Stimulated activated CD4-positive, alpha-beta T cell treated with anti-CD3 and anti-CD28 coated beads, Interleukin-1b, Interleukin-23, amount 100 ng/mL, for 4 hours (primary cell): ENCODE results near the gene SRCIN1.
"Not testable (repeated sequence)": the region's sequence is repeated elsewhere in the genome, so short reads cannot be mapped to it uniquely, and the experiment has no call there.

Experiments
- DNase-seq, 2 donors: peaks; one replicate each; pipeline ENCODE4 v3.0.0-alpha.2; 2020; ENCODE audit warnings: low read depth in 2 of 2

The SRCIN1 gene

DNA sequence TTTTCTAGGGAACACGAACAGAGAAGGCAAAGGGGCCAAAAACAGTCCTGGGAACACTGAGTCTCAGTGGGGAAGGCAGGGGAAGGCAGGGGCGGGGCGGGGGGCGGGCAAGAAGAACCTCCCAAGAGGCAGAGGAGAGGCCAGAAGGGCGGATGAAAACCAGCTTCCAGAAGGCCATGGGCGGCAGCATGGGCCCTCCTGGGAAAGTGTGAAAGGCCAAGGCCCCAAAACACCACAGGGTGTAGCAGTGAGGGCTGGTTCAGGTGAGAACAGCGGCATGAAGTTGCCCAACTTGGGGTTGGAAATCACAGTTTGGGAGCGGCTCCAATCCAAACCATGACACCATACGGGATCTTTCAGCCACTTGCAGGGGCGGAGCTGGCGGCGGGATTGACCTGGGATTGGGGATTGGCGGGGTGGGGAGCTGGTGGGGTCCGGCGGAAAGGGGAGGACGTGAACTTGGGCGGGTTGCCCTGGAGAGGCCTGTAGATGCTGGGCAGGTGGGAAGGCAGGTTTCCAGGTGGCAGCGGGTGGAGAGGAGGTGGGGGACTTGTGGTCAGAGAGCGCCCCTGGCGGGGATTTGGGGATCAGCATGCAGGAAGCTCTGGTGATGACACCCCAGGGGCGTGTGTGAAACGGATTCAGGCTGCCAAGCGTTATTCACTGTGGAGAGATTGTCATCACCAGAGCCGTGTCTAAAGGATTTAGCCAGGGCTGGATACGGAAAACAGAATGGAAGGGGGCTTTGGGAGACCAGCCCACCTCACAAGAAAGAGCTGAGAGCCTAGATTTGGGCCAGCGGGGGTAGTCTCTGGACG is 96.6 kb downstream of the SRCIN1 start:
- DNase-seq = peak; percentile 58 to 62

DNA sequence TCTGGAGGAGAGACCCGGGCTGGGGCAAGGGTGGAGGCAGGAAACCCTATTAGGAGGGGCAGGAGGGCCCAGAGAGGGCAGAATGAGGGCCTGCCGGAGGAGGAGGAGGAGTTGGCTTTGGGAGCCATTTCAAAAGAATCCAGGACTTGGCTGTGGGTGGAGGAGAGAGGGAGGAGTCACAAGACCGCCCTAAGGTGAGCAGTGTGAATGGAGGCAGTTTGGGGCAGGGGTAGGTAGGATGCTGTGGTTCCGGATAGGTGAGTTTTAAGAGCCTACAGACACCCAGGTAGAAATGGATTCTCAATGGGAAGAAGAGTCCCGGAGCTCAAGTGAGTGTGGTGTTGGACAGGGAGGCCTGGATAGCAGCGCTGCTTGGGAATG is 97.2 kb downstream of the SRCIN1 start:
- DNase-seq = no peak

DNA sequence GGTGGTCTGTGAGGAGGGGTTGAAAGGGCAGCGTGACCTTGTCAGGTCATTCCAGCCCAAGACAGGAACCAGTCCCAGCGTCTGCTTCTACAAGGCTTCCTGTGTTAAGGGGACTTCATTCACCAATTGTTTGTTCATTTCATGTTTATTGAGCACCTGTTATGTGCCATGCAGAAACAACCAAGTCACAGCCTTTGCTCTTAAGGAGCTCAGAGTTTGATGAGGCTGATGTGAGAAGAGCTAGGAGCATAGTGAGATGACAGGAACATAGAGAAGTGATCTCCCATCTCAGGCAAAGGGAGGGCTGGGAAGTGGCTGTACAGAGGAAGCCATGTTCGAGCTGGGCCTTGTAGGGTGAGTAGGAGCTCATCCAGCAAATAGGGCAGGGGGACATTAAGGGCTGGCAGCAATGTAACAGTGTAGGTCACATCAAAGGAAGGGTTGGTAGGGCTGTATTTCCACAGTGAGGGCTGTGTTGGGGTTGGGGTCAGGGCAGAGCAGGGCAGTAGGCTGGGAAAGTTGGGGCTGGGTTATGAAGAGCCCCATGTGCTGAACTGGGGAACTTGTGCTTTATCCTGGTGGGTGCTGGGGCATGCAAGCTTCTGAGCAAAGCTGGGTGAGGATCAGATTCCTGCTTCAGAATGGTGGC is 97.7 kb downstream of the SRCIN1 start:
- DNase-seq = no peak

DNA sequence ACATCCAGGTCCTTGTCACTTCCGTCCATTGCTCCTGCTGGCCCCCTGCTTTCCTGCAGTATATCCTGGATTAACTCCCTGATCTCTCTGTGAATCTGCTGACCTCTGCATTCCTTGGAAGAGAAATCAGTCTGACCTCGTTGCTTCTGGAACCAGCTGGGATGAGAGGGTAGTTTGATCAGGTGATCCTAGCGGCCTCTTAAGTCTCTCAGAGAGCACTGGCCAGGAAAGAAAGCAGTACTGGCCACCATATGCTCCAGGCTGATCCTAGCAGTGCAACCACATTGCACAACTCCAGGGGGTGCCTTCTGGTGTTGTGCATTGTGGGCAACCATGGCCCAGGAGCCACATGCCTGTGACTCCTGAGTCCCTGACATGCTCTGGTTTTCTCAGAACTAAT is 98.3 kb downstream of the SRCIN1 start:
- DNase-seq = no peak

DNA sequence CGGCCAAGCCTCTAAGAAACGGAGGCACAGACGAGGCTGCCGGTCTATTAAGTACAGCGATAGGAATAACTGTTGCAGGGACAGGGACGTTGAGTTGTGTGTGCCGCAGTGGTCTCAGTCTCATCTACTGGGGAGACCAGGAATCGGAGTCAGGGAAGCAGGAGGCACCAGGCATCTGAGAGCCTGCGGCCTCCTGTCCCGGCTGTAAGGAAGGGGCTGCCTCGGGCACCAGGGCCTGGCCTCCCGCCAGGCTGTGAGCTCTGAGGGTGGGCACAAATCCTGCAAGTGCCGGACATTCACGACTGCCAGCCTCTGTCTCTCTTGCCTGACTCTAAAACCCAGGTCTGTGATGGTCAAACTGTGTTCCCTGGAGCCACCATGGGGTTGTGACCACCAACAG is 101.5 kb downstream of the SRCIN1 start:
- no peak for DNase-seq

DNA sequence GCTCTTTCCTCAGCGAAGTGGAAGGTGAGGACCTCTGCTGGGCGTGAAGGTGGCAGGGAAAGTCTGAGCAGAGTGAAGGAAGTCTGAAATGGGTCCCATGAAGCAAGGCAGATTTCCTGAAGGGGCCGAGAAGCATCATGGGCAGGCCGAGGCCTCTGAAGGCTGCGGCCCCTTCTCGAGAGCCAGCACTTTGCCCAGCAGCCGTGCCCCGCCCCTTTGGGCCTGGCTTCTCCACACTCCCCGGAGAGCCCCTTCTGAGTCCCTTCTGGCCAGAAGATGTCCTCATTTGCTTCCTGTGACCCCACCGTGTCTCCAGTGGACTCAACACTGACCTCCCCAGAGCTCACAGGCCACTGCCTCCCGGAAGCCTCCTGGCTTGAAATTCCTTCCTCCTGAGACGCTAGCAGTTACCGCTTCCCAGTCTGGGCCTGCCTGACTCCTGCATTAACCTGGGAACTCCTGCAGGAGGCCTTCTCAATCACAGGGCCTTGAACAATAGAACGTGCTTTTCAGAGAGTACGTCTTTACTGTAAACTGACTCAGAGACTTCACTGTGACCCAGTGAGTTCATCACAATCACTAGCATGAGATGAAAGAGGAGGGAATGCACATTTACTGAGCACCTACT is 102.4 kb downstream of the SRCIN1 start:
- not testable (repeated sequence) for DNase-seq

DNA sequence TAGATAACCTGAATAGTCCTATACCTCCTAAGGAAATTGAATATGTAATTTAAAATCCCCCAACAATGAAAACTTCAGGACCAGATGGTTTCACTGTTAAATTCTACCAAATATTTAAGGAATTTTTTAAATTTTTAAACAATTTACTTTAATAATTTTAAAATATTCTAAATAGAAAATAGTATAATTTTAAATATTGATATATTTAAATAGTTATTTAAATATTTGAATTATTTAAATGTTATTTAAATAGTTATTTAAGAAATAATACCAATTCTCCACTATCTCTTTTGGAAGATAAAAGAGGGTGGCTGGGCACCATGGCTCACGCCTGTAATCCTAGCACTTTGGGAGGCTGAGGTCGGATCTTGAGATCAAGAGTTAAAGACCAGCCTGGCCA is 104.0 kb downstream of the SRCIN1 start:
- not testable (repeated sequence) for DNase-seq

DNA sequence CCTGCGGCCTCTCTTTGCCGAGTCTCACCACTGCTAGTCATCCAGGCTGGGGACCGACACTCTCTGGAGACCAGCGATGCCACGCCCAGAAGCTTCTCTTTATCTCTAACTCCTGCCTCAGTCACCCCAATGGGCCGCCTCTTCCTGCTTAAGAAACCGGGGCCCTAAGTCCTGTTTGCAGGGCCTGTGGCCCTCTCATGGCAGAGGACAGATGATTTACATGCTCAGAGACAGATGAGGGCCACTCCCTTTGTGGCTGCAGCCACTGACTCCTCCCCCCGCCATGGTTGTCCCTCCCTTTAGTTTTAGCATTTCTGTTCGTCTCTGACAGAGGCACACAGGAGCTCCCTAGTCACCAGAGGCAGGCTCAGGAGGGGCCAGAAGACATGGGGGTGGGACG is 106.5 kb downstream of the SRCIN1 start:
- DNase-seq = not testable (repeated sequence)

DNA sequence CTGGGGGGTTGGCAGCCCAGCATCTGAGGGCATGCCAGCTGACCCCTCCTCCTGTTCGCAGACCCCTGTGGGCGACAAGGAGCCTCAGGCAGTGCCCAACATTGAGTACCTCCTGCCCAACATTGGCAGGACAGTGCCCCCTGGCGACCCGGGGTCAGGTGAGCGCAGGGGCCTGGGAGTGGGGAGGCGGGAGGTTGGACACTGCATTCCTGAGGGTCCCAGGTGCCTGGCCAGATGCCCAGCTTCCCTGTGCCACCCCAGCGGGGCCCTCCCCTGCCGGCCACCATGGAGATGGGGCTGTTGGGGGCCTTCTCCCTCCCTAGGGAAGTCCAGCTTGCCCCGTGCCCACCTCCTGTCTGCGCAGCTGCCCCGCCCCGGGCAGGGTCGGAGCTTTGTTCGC is 107.4 kb downstream of the SRCIN1 start:
- DNase-seq = no peak

DNA sequence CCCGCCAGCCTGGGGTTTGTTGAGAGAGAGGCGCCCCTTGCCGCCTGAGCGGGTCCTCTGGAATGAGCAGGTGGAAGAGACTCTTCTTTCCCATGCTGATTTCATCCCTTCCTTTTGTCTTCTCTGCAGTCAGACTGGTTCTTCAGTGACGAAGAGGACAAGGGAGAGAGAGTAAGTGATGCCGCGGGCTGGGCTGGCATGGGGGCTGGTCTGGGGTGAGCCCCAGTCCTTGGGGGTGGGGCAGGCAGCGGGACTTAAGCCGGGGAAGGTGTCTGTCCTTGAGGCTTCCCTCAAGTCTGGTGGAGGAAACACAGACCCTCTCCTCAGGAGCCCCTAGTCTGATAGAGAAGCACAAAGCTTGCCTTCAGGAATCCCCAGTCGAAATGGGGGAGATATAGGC is 108.1 kb downstream of the SRCIN1 start:
- DNase-seq = not testable (repeated sequence)

DNA sequence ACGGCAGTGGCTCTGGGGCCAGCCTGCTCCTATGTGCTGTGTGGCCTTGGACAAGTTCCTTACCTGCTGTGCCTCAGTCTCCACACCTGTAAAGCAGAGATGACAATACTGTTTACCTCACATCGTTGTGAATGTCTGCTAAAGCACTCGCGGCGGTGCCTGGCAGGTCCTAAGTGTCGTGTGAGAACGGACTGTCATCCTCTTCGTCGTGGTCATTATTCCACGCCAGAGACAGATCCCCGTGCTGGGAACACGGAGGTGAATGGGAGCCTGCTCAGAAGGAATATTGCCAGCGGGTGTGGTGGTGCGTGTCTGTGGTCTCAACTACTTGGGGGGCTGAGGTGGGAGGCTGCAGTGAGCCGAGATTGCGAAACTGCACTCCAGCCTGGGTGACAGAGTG is 111.6 kb downstream of the SRCIN1 start:
- not testable (repeated sequence) for DNase-seq

DNA sequence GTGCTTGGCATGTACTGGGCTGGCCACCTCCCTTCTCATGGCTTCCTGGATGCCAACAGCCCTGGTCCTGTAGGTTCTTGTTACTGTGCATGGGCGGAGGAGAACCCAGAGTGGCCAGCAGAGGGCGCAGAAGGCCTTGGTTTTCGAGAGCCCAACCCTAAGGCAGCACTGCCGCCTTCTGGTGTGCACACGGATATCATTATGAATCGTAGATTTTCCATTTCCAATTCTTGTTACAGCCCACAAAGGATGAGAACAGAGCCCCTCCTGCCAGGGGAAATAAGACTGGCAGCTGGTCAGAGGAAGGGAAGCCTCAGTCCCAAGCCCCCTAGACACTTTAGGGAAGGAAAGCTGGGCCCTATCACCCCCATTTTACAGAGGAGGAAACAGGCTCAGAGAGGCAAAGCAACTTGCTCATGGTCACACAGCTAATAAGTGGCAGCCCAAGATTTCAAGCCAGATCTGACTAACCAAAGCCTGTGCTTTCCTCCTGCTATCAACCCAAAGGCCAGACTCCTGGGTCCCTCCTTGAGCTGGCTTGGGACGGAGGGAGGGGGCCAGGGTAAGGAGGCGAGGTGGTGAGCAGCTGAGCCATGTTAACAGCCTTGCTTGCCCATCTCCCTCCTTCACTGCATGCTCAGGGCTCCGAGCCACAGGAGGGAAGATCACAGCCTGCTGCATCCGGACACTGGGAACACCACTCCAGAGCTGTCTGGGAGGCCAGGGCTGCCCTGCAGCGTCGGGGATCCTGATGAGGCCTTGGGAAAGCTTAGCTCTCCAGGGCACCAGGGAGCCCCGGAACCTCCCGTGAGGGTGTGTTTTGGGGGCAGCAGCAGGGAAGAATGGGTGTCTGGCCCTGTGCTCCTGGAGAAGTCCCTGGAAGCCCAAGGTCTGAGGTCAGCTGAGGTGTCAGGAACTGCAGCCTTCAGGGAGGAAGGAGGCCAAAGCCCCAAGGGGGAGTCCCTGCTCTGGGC is 113.4 kb downstream of the SRCIN1 start:
- DNase-seq = peak; percentile 90 to 91

DNA sequence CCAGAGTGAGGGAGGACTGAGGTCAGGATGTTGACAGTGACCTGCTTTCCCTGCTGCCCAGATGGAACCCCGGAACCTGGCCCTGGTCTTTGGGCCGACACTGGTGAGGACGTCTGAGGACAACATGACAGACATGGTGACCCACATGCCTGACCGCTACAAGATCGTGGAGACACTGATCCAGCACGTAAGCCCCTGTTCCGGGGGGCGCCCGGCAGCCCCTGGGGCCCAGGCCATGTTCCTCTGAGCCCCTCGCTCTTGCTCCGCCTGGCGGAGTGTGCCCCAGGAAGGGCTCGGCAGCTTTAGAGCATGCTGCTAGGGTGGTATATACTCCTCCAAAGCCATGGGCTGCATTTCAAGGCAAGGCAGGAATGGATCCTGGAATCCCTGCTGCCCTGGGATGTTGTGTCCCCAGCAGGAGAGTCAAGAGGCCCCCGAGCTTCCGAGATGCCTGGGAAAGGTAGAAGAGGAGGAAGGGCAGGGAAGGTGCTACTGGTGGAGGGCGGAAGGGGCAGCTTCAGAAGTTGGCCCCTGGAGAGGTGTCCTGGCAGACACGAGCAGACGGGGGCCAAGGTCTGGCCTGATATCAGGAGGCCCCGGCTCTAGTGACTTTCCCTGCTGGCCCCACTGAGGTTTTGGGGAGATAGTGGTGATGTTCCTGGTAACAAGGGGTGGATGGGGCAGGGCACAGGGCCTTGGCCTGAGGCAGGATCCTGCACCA is 114.2 kb downstream of the SRCIN1 start:
- not testable (repeated sequence) for DNase-seq

DNA sequence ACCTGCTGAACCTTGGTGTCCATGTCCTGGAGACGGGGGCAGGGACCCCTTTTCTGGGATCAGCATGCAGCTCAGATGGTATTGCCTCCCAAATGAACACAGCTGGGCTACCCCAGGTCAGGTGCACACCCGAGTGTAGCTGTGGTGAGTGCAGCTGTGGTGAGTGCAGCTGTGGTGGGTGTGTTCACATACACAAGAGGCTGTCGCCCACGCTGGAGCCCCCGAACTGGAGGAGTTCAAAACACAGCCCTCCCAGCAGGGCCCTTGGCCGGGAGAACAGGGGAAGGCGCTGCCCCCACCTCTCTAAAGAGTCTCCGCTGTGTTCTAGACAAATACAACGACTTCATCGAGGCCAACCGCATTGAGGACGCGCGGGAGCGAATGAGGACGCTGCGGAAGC is 116.0 kb downstream of the SRCIN1 start:
- DNase-seq = not testable (repeated sequence)

DNA sequence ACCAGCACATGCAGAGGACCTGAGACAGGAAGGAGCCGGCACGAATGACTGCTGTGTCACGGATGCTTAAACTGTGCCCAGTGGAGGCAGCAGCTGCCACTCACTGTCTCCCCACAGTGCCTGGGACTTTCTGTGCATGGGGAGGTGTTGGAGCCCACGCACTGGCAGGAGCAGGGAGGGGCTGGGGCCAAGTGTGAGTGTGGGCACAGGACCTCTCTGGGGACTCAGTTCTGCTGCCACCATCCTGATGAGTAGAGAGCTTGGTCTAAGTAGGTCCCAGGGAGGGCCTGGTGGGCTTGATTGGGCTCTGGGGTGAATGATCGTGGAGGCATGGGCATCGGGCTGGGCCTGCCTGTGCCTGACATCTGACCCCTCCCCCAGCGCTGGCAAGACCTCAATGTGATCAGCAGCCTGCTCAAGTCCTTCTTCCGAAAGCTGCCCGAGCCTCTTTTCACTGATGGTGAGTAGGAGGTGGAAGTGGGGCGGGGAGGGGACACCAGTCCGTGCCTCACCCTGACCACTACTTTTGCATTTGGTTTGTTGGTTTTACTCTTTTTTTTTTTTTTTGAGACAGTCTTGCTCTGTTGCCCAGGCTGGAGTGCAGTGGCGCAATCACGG is 120.0 kb downstream of the SRCIN1 start:
- peak; percentile 6 to 16 for DNase-seq

DNA sequence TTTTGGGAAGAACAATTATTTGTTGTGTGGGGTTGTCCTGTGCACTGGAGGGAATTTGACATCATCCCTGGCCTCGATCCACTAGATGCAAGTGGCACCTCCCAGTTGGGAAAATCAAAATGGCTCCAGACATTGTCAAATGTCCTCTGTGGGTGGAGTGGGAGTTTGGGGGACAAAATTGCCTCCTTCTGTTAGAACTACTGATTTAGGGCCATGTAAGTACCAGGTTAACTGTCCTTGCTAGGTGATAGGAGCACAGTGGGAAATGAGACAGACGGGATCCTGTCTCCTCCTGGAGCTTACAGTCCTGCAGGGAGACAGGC is 120.6 kb downstream of the SRCIN1 start:
- DNase-seq = no peak

DNA sequence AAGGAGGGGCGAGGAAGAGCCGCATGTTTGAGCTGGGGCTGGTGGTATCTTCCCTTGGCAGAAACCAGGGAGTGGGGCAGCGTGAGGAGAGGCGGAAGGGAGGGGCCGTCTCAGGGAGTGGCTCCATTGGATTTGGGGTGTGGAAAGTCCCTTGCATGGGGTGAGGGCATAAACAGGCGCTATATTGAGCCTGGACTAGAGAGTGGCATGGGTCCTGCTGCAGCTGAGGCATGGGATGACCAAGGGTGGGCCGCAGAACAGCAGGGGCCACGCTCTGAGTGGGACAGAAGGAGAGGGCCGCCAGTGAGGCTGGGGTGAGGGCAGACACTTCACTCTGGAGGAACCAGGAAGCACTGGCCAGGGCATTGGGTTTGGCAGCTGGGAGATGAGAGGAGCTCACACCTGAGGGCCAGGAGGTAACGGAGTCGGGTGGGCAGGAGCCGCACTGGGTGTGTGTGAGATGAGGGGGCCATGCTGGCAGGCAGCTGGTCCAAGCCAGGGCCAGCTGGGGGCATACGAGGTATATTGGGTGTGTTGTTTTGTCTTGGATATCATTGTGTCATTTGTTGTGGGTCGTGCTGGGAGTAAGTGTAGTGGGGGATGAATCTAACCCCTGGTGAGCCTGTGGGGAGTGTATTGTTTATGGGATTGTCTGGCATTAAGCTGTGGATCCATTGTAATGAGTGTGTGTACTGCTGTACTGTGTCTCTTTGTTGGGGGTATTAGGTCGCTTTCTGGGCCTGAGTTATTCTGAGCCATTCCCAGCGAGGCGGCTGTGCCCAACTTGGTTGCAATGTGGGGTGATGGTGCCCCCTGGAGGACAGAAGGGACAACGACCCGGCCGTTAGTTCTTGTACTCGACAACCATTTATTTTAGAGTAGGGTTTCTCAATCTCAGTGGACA is 121.3 kb downstream of the SRCIN1 start:
- DNase-seq = peak; percentile 49 to 52

DNA sequence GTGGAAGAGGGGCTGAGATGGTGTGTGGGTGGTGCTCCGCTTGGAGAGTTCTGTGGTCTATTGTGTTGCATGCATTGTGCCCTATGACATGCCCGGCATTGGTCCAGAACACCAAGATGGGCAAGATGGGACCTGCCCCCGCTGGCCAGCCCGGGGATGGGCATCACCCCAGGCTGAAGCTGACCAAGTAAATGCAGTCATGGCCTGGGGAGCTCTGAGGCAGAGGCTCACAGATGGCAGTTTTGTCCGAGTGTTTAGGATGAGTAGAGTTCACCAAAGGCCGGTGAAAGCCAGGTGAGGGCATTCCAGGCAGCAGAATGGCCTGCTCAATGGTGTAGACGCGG is 123.1 kb downstream of the SRCIN1 start:
- not testable (repeated sequence) for DNase-seq

DNA sequence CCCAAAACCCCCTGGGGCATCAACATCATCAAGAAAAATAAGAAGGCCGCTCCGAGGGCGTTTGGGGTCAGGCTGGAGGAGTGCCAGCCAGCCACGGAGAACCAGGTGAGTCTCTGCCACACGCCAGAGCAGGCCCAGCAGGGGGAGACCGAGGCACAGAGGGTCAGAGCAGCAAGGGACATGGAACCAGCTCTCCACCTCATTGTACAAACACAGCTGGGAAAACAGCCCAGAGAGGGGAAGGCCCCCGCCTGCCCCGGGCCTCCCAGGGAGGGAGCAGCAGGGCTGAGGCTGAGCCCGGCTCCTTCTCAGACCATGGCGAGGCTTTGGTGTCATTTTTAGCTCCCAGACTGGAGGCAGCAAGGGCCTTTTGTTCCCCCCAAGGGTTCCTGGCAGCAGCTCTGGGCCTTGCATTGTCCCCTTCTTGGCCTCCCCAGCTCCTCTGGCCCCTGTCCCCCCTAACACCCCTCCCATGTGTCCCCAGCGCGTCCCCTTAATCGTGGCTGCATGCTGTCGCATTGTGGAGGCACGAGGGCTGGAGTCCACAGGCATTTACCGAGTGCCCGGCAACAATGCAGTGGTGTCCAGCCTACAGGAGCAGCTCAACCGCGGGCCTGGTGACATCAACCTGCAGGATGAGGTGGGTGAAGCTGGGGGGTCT is 123.6 kb downstream of the SRCIN1 start:
- not testable (repeated sequence) for DNase-seq
